ENCODE results near the gene ANKRD62.

Gene ANKRD62

DNA sequence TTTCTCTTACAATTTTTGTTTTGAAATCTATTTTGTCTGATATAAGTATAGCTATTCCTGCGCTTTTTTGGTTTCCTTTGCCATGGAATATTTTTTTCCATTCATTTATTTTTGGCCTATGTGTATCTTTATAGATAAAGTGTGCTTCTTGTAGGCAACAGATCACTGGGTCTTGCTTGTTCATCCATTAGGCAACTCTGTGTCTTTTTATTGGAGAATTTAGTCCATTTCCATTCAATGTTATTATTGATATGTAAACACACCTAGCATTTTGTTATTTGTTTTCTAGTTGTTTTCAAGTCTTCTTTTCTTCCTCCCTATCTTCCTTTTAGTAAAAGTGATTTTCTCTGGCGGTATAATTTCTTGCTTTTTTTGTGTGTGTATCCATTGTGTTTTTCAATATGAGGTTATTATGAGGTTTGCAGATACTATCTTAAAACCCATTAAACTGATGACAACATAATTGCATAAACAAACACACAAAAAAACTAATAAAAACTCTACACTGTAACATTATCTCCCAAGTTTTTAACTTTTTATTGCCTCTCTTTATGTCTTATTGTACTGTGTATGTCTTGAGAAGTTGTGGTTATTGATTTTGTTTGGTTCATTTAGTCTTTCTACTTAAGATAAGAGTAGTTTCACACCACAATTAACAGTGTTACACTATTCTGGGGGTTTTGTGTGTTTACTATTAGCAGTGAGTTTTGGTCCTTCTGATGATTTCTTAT is 71.6 kb downstream of the ANKRD62 start:
- DNase-seq = no peak

All from nucleus accumbens (tissue), 56 donors.